Fibroblast of gingiva (primary cell): ENCODE data around the gene TAS1R2.

Source experiments
- DNase-seq: peaks from one replicate; pipeline ENCODE4 v3.0.0-alpha.2; 2011; ENCODE audit warnings: low read depth

The TAS1R2 gene

GRCh38 chr1:18799454-18799853, 60.0 kb downstream of the TAS1R2 start:
- no peak for DNase-seq

- DNase-seq: no peak
Observed at GRCh38 chr1:18798946-18799345, 60.5 kb downstream of the TAS1R2 start.

GRCh38 chr1:18798533-18798932, 60.9 kb downstream of the TAS1R2 start:
- DNase-seq: no peak

GRCh38 chr1:18796950-18797349, 62.5 kb downstream of the TAS1R2 start:
- no peak for DNase-seq

GRCh38 chr1:18795002-18795689, 64.3 kb downstream of the TAS1R2 start:
- no peak for DNase-seq

- no peak for DNase-seq
Observed at GRCh38 chr1:18794561-18794960, 64.9 kb downstream of the TAS1R2 start.

- DNase-seq: no peak
Observed at GRCh38 chr1:18794051-18794450, 65.4 kb downstream of the TAS1R2 start.

- DNase-seq: no peak
Observed at GRCh38 chr1:18793164-18793563, 66.3 kb downstream of the TAS1R2 start.

- DNase-seq: no peak
Observed at GRCh38 chr1:18792747-18793146, 66.7 kb downstream of the TAS1R2 start.
